Measurements from ENCODE around the gene A3GALT2. TPM values are rescaled to one million over a fixed set of nuclear protein-coding genes. Genes with fewer than 3 reads are reported as not detected.
A peak's percentile ranks its signal among the peaks of the same experiment; 100 is the strongest.

Gene A3GALT2
- total RNA-seq, 8 experiments from 2014 or later, result 0.25 to 0.38 TPM; not detected in 6

- Histone ChIP-seq H3K4me3 (no peak overlapping the region), H3K4me1 (replicated peaks in 1 of 2) (peaks cover 52 to 58% of the 10 kb centered on the region in 2 donors), H3K27ac (no peak overlapping the region)
- in situ Hi-C loops (cut with MboI; ENCODE audit: low pct_unique_long_range_greater_than_20kb in 2 of 9, low sequenced_read_pairs in 9 of 9, unreplicated experiment in 9 of 9), result no loop called here
- no peak for ATAC-seq (replicated peaks in 6 of 8)
- 80 to 100% (median 90%) methylated on average over 1 of the region's 1 CpG; no CpG with 5 or more reads in 5 of the 10 experiments for WGBS, 10 experiments
These were observed 39.5 kb upstream of the A3GALT2 start for GRCh38 chr1:33360367-33360766.

- no peak overlapping the region for H3K4me3 ChIP-seq
- in situ Hi-C loops (cut with MboI; ENCODE audit: low pct_unique_long_range_greater_than_20kb in 2 of 9, low sequenced_read_pairs in 9 of 9, unreplicated experiment in 9 of 9), result no loop called here
- 69 to 100% (median 100%) methylated on average over 1 to 2 of the region's 2 CpGs; no CpG with 5 or more reads in 1 of the 10 experiments for WGBS, 10 experiments
- no peak overlapping the region for H3K27ac ChIP-seq
- H3K4me1 ChIP-seq (replicated peaks in 1 of 2), result peaks cover 47 to 54% of the 10 kb centered on the region in 2 donors
- no peak for ATAC-seq (replicated peaks in 6 of 8)
These were observed 39.0 kb upstream of the A3GALT2 start for GRCh38 chr1:33359931-33360330.

GRCh38 chr1:33358795-33359503 is 38.1 kb upstream of the A3GALT2 start:
- peak in 5 of 8 experiments; percentile 5 to 29 (median 14) for ATAC-seq (replicated peaks in 6 of 8)
- 50 to 100% (median 81%) methylated on average over 1 to 3 of the region's 3 CpGs for WGBS, 10 experiments
- Histone ChIP-seq H3K27ac (peak overlapping the region; percentile 38 to 43), H3K4me1 (replicated peaks in 1 of 2) (peaks cover 39 to 44% of the 10 kb centered on the region in 2 donors), H3K4me3 (no peak overlapping the region)
- in situ Hi-C loops (cut with MboI; ENCODE audit: low pct_unique_long_range_greater_than_20kb in 2 of 9, low sequenced_read_pairs in 9 of 9, unreplicated experiment in 9 of 9), result no loop called here

- Histone ChIP-seq H3K4me1 (replicated peaks in 1 of 2) (peaks cover 34 to 38% of the 10 kb centered on the region in 2 donors), H3K27ac (peak overlapping the region; percentile 38 to 43), H3K4me3 (no peak overlapping the region)
- in situ Hi-C loops (cut with MboI; ENCODE audit: low pct_unique_long_range_greater_than_20kb in 2 of 9, low sequenced_read_pairs in 9 of 9, unreplicated experiment in 9 of 9), result no loop called here
- peak in 5 of 8 experiments; percentile 12 to 32 (median 26) for ATAC-seq (replicated peaks in 6 of 8)
- WGBS, 10 experiments, result 38 to 67% (median 57%) methylated on average over 1 to 4 of the region's 4 CpGs
These were observed 37.4 kb upstream of the A3GALT2 start for GRCh38 chr1:33358114-33358794.

- WGBS, 10 experiments, result 80 to 100% (median 94%) methylated on average over 1 to 5 of the region's 5 CpGs; no CpG with 5 or more reads in 1 of the 10 experiments
- Histone ChIP-seq H3K4me3 (no peak overlapping the region), H3K27ac (no peak overlapping the region), H3K4me1 (replicated peaks in 1 of 2) (peaks cover 23 to 27% of the 10 kb centered on the region in 2 donors)
- in situ Hi-C loops (cut with MboI; ENCODE audit: low pct_unique_long_range_greater_than_20kb in 2 of 9, low sequenced_read_pairs in 9 of 9, unreplicated experiment in 9 of 9), result no loop called here
- no peak for ATAC-seq (replicated peaks in 6 of 8)
These were observed 36.2 kb upstream of the A3GALT2 start for GRCh38 chr1:33357099-33357498.

GRCh38 chr1:33354707-33355316 is 33.9 kb upstream of the A3GALT2 start:
- Histone ChIP-seq H3K27ac (no peak overlapping the region), H3K4me1 (replicated peaks in 1 of 2) (peaks cover 17 to 30% of the 10 kb centered on the region in 2 donors)

GRCh38 chr1:33353531-33353930 is 32.6 kb upstream of the A3GALT2 start:
- Histone ChIP-seq H3K4me1 (replicated peaks in 1 of 2) (peaks cover 12 to 23% of the 10 kb centered on the region in 2 donors), H3K27ac (no peak overlapping the region), H3K4me3 (no peak overlapping the region)
- in situ Hi-C loops (cut with MboI; ENCODE audit: low pct_unique_long_range_greater_than_20kb in 2 of 9, low sequenced_read_pairs in 9 of 9, unreplicated experiment in 9 of 9), result no loop called here
- no peak for ATAC-seq (replicated peaks in 6 of 8)
- 74 to 100% (median 94%) methylated on average over 1 to 5 of the region's 5 CpGs for WGBS, 10 experiments

More at GRCh38 chr1:33354707-33355316, 33.9 kb upstream of the A3GALT2 start:
- no peak for ATAC-seq (replicated peaks in 6 of 8)
- no peak overlapping the region for H3K4me3 ChIP-seq
- in situ Hi-C loops (cut with MboI; ENCODE audit: low pct_unique_long_range_greater_than_20kb in 2 of 9, low sequenced_read_pairs in 9 of 9, unreplicated experiment in 9 of 9), result no loop called here
- WGBS, 10 experiments, result 70 to 98% (median 92%) methylated on average over 2 to 16 of the region's 16 CpGs; no CpG with 5 or more reads in 4 of the 10 experiments

DNA sequence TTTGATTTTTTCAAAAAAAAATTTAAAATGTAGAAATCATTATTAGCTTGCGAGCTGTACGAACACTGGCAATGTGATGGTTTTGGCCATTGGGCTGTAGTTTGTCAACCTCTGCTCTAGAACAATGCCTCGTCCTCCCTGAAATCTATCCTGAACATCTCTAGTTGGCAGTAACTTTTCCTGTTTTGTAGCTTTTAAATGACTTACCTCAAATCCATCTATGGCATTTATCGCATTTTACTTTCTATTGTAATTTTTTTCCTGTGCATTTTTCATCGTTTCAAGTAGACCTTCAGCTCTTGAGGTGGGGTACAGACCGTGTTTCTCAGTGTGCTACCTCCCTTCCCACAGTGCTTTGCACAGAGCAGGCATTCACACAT is 30.4 kb upstream of the A3GALT2 start:
- in situ Hi-C loops (cut with MboI; ENCODE audit: low pct_unique_long_range_greater_than_20kb in 2 of 9, low sequenced_read_pairs in 9 of 9, unreplicated experiment in 9 of 9), result no loop called here
- 88 to 100% (median 95%) methylated on average over 2 to 6 of the region's 6 CpGs for WGBS, 10 experiments
- Histone ChIP-seq H3K4me3 (no peak overlapping the region), H3K4me1 (replicated peaks in 1 of 2) (peaks cover 26 to 35% of the 10 kb centered on the region in 2 donors), H3K27ac (no peak overlapping the region)
- ATAC-seq (replicated peaks in 6 of 8), result no peak

GRCh38 chr1:33350611-33351280 is 29.8 kb upstream of the A3GALT2 start:
- ATAC-seq (replicated peaks in 6 of 8), result no peak
- 9 to 71% (median 44%) methylated on average over 2 to 6 of the region's 6 CpGs for WGBS, 10 experiments
- in situ Hi-C loops (cut with MboI; ENCODE audit: low pct_unique_long_range_greater_than_20kb in 2 of 9, low sequenced_read_pairs in 9 of 9, unreplicated experiment in 9 of 9), result no loop called here
- peak overlapping the region; percentile 95 to 96 for H3K27ac ChIP-seq
- peaks cover 32 to 40% of the 10 kb centered on the region in 2 donors for H3K4me1 ChIP-seq (replicated peaks in 1 of 2)
- H3K4me3 ChIP-seq, result peak overlapping the region; percentile 77 to 94 (median 86)

GRCh38 chr1:33349778-33350610 is 29.1 kb upstream of the A3GALT2 start:
- in situ Hi-C loops (cut with MboI; ENCODE audit: low pct_unique_long_range_greater_than_20kb in 2 of 9, low sequenced_read_pairs in 9 of 9, unreplicated experiment in 9 of 9), result no loop called here
- Histone ChIP-seq H3K4me3 (peak overlapping the region; percentile 77 to 94 (median 86)), H3K27ac (peak overlapping the region; percentile 95 to 96), H3K4me1 (replicated peaks in 1 of 2) (peaks cover 32 to 48% of the 10 kb centered on the region in 2 donors)
- WGBS, 10 experiments, result 0 to 12% (median 5%) methylated on average over 2 to 27 of the region's 104 CpGs; no CpG with 5 or more reads in 2 of the 10 experiments
- peak; percentile 73 to 90 (median 86) for ATAC-seq (replicated peaks in 6 of 8)

GRCh38 chr1:33349081-33349759 is 28.3 kb upstream of the A3GALT2 start:
- in situ Hi-C loops (cut with MboI; ENCODE audit: low pct_unique_long_range_greater_than_20kb in 2 of 9, low sequenced_read_pairs in 9 of 9, unreplicated experiment in 9 of 9), result no loop called here
- peak overlapping the region; percentile 77 to 94 (median 86) for H3K4me3 ChIP-seq
- ATAC-seq (replicated peaks in 6 of 8), result peak; percentile 15 to 73 (median 69)
- WGBS, 10 experiments, result 0 to 2% (median 0%) methylated on average over 1 to 10 of the region's 78 CpGs; no CpG with 5 or more reads in 4 of the 10 experiments
- peak overlapping the region; percentile 95 to 96 for H3K27ac ChIP-seq
- H3K4me1 ChIP-seq (replicated peaks in 1 of 2), result peaks cover 38 to 51% of the 10 kb centered on the region in 2 donors
